ENCODE results near the gene ARL4A. TPM values are rescaled to one million over a fixed set of nuclear protein-coding genes. Genes with fewer than 3 reads are reported as not detected.
"Not testable (repeated sequence)": the region's sequence is repeated elsewhere in the genome, so short reads cannot be mapped to it uniquely, and the experiment has no call there.

The ARL4A gene
- polyA plus RNA-seq, 1 donor (not counting 4 experiments of a cell fraction or from before 2014, with no cell fraction given): 17.1 TPM

DNA sequence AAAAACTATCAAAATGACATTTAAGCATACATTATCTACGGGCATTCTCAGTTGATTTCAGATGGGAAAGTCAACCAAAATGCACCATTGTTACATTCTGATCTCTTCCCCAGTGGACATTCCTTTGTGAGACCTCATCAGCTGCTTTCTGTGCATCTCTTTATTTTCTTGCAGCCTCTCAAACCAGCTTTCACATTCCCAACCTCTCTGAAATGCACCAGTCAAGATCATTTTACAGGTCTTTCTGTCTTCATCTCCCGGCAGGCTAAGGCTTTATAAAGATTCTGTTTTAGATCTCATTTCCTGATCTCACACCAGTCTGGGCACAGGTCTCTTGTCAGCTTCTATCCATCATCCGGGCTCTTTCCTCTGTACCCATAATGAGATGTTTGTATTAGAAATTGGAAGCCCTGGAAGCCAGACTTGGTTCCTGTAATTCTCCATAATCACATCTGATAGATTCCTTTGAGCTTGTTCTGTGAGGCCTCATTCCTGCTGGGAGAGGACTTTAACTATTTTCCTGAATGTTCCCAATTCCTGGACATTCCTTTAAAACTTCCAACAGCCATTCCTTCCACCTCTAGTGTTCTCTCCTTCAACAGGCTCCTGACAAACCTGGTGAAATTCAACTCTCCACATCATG is 44.3 kb upstream of the ARL4A start:
- no peak overlapping the region for H2AFZ ChIP-seq (ENCODE audit: control insufficient read depth, low read length)
- FAIRE-seq: no peak
- H3K9ac ChIP-seq (ENCODE audit: control insufficient read depth, extremely low read depth, insufficient read depth, low read length): no peak overlapping the region
- H3K4me2 ChIP-seq (ENCODE audit: control insufficient read depth, extremely low read depth, insufficient read depth, low read depth, low read length): no peak overlapping the region
- no peak for TF ChIP-seq EZH2 (IDR thresholded peaks at IDR 0.05; ENCODE audit: low read length)
- TF ChIP-seq, protein P1, sequence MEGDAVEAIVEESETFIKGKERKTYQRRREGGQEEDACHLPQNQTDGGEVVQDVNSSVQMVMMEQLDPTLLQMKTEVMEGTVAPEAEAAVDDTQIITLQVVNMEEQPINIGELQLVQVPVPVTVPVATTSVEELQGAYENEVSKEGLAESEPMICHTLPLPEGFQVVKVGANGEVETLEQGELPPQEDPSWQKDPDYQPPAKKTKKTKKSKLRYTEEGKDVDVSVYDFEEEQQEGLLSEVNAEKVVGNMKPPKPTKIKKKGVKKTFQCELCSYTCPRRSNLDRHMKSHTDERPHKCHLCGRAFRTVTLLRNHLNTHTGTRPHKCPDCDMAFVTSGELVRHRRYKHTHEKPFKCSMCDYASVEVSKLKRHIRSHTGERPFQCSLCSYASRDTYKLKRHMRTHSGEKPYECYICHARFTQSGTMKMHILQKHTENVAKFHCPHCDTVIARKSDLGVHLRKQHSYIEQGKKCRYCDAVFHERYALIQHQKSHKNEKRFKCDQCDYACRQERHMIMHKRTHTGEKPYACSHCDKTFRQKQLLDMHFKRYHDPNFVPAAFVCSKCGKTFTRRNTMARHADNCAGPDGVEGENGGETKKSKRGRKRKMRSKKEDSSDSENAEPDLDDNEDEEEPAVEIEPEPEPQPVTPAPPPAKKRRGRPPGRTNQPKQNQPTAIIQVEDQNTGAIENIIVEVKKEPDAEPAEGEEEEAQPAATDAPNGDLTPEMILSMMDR (optimal IDR thresholded peaks at IDR 0.05 in 1 of 3, IDR thresholded peaks at IDR 0.05 in 1 of 3, conservative IDR thresholded peaks at IDR 0.05 in 1 of 3; ENCODE audit: extremely low read depth in 1 of 3, insufficient read depth in 2 of 3, low read length in 3 of 3): no peak
- no peaks in the 10 kb centered on the region for H3K79me2 ChIP-seq (ENCODE audit: control insufficient read depth, insufficient read depth, low read length)
- no peaks in the 10 kb centered on the region for H3K36me3 ChIP-seq (ENCODE audit: control insufficient read depth in 2 of 2, extremely low read depth in 1 of 2, insufficient read depth in 2 of 2, low read length in 2 of 2)
- H3K27me3 ChIP-seq (ENCODE audit: control insufficient read depth, extremely low read depth, insufficient read depth, low read length): no peaks in the 10 kb centered on the region
- H3K9me1 ChIP-seq (ENCODE audit: control insufficient read depth, extremely low read depth, insufficient read depth, low read length): no peaks in the 10 kb centered on the region
- DNase-seq (ENCODE audit: low read depth, low spot score): no peak
- no peaks in the 10 kb centered on the region for H4K20me1 ChIP-seq (ENCODE audit: control insufficient read depth, extremely low read depth, insufficient read depth, low read length)
- H3K4me3 ChIP-seq (ENCODE audit: control insufficient read depth in 2 of 3, extremely low read depth in 1 of 3, insufficient read depth in 2 of 3, low read depth in 1 of 3, low read length in 3 of 3): no peak overlapping the region
- dilution Hi-C loops (cut with MboI; ENCODE audit: extremely low pct_ligation_motif_present, low sequenced_read_pairs): no loop called here
- peaks cover 11% of the 10 kb centered on the region for H3K4me1 ChIP-seq (ENCODE audit: control insufficient read depth, extremely low read depth, insufficient read depth, low read length)
- no peaks in the 10 kb centered on the region for H3K9me3 ChIP-seq (ENCODE audit: control insufficient read depth, low read depth, low read length)
- H3K27ac ChIP-seq (ENCODE audit: control insufficient read depth, insufficient read depth, low read length): no peak overlapping the region

DNA sequence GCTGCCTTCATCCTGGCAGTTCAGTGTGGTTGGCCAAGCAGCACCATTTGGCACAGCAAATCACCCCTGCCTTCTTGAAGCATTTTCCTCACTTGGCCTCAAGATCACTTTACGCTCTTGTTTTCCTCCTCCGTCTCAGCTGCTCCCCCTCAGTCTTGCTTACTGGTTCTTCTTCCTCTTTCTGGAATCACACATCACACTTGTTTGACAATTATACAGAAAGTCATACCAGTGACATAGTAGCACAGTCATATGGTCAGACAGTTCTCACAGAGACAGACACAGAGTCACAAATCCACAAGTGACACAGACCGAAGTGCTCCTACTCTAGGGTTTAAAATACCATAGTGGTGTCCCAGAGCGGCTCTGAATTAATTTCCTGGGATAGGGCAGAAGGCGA is 43.8 kb upstream of the ARL4A start:
- Histone ChIP-seq H4K20me1 (ENCODE audit: control insufficient read depth, extremely low read depth, insufficient read depth, low read length) (no peaks in the 10 kb centered on the region), H3K27me3 (ENCODE audit: control insufficient read depth, extremely low read depth, insufficient read depth, low read length) (no peaks in the 10 kb centered on the region), H3K36me3 (ENCODE audit: control insufficient read depth in 2 of 2, extremely low read depth in 1 of 2, insufficient read depth in 2 of 2, low read length in 2 of 2) (no peaks in the 10 kb centered on the region), H3K9ac (ENCODE audit: control insufficient read depth, extremely low read depth, insufficient read depth, low read length) (no peak overlapping the region), H3K4me1 (ENCODE audit: control insufficient read depth, extremely low read depth, insufficient read depth, low read length) (peaks cover 12% of the 10 kb centered on the region), H3K79me2 (ENCODE audit: control insufficient read depth, insufficient read depth, low read length) (no peaks in the 10 kb centered on the region), H3K9me3 (ENCODE audit: control insufficient read depth, low read depth, low read length) (no peaks in the 10 kb centered on the region), H3K9me1 (ENCODE audit: control insufficient read depth, extremely low read depth, insufficient read depth, low read length) (no peaks in the 10 kb centered on the region), H3K4me2 (ENCODE audit: control insufficient read depth, extremely low read depth, insufficient read depth, low read depth, low read length) (no peak overlapping the region), H3K4me3 (ENCODE audit: control insufficient read depth in 2 of 3, extremely low read depth in 1 of 3, insufficient read depth in 2 of 3, low read depth in 1 of 3, low read length in 3 of 3) (no peak overlapping the region), H2AFZ (ENCODE audit: control insufficient read depth, low read length) (no peak overlapping the region), H3K27ac (ENCODE audit: control insufficient read depth, insufficient read depth, low read length) (no peak overlapping the region)
- DNase-seq (ENCODE audit: low read depth, low spot score): no peak
- dilution Hi-C loops (cut with MboI; ENCODE audit: extremely low pct_ligation_motif_present, low sequenced_read_pairs): no loop called here
- TF ChIP-seq EZH2 (IDR thresholded peaks at IDR 0.05; ENCODE audit: low read length): no peak
- TF ChIP-seq, protein P1 (optimal IDR thresholded peaks at IDR 0.05 in 1 of 3, IDR thresholded peaks at IDR 0.05 in 1 of 3, conservative IDR thresholded peaks at IDR 0.05 in 1 of 3; ENCODE audit: extremely low read depth in 1 of 3, insufficient read depth in 2 of 3, low read length in 3 of 3): no peak
- FAIRE-seq: no peak

GRCh38 chr7:12645212-12645611 is 42.2 kb upstream of the ARL4A start:
- H3K9me3 ChIP-seq (ENCODE audit: control insufficient read depth, low read depth, low read length); H3K27ac ChIP-seq (ENCODE audit: control insufficient read depth, insufficient read depth, low read length); FAIRE-seq; dilution Hi-C loops (cut with MboI; ENCODE audit: extremely low pct_ligation_motif_present, low sequenced_read_pairs); DNase-seq (ENCODE audit: low read depth, low spot score); H2AFZ ChIP-seq (ENCODE audit: control insufficient read depth, low read length); H3K9ac ChIP-seq (ENCODE audit: control insufficient read depth, extremely low read depth, insufficient read depth, low read length); H3K4me3 ChIP-seq (ENCODE audit: control insufficient read depth in 2 of 3, extremely low read depth in 1 of 3, insufficient read depth in 2 of 3, low read depth in 1 of 3, low read length in 3 of 3); H3K79me2 ChIP-seq (ENCODE audit: control insufficient read depth, insufficient read depth, low read length); H3K9me1 ChIP-seq (ENCODE audit: control insufficient read depth, extremely low read depth, insufficient read depth, low read length); H3K36me3 ChIP-seq (ENCODE audit: control insufficient read depth in 2 of 2, extremely low read depth in 1 of 2, insufficient read depth in 2 of 2, low read length in 2 of 2); H3K27me3 ChIP-seq (ENCODE audit: control insufficient read depth, extremely low read depth, insufficient read depth, low read length); H4K20me1 ChIP-seq (ENCODE audit: control insufficient read depth, extremely low read depth, insufficient read depth, low read length); H3K4me2 ChIP-seq (ENCODE audit: control insufficient read depth, extremely low read depth, insufficient read depth, low read depth, low read length): not testable (repeated sequence)
- H3K4me1 ChIP-seq (ENCODE audit: control insufficient read depth, extremely low read depth, insufficient read depth, low read length): peaks cover 24% of the 10 kb centered on the region

Data from keratinocyte (primary cell).